WTC11 (cell line): ENCODE results near the gene IFT122. TPM values are rescaled to one million over a fixed set of nuclear protein-coding genes. Genes with fewer than 3 reads are reported as not detected.

ENCODE experiments used
- ATAC-seq: fragments of 200-7000 bp; cut with Tn5 transposase; 2 replicates; pipeline ENCODE4 v1.10.0; 2021; ENCODE audit warnings: mild to moderate bottlenecking, moderate library complexity
- CTCF ChIA-PET: fragments of 300-600 bp; sonication (Branson Sonifier 250); formaldehyde crosslinking; loops from one replicate; lab custom pipeline; 2021; ENCODE audit warnings: antibody characterized with exemption; lab: Charles Lee
- POLR2A ChIA-PET: fragments of 350-600 bp; sonication (Branson Sonifier 250); formaldehyde crosslinking; loops from one replicate; lab custom pipeline; 2021; ENCODE audit warnings: antibody characterized with exemption; lab: Charles Lee
- DNase-seq: peaks from one replicate; pipeline ENCODE4 v3.0.0; 2021; ENCODE audit warnings: low spot score
- H3K27ac Mint-ChIP-seq: 2 replicates; pipeline ENCODE4 v1.8.0; 2021; ENCODE audit warnings: mixed read lengths
- H3K27me3 Mint-ChIP-seq: 2 replicates; pipeline ENCODE4 v1.8.0; 2021; ENCODE audit warnings: low read depth, mild to moderate bottlenecking, moderate library complexity, mixed read lengths
- H3K36me3 Mint-ChIP-seq: 2 replicates; pipeline ENCODE4 v1.8.0; 2021; ENCODE audit warnings: mixed read lengths
- H3K4me1 Mint-ChIP-seq: 2 replicates; pipeline ENCODE4 v1.8.0; 2022; ENCODE audit warnings: mixed read lengths
- H3K4me3 Mint-ChIP-seq: 2 replicates; pipeline ENCODE4 v1.8.0; 2021; ENCODE audit warnings: mild to moderate bottlenecking, moderate library complexity, mixed read lengths
- H3K9me3 Mint-ChIP-seq: 2 replicates; pipeline ENCODE4 v1.8.0; 2021; ENCODE audit warnings: mixed read lengths
- CREB1 ChIP-seq: sonication (generic); formaldehyde crosslinking; IDR thresholded peaks from 2 replicates; pipeline ENCODE4 v1.8.0; 2023; ENCODE audit warnings: mild to moderate bottlenecking, missing genetic modification reagents
- CTCF ChIP-seq: fragments of 200-600 bp; IDR thresholded peaks from 2 replicates; pipeline ENCODE4 v1.8.0; 2022; ENCODE audit warnings: antibody characterized with exemption
- E2F1 ChIP-seq: sonication (generic); formaldehyde crosslinking; IDR thresholded peaks from 2 replicates; pipeline ENCODE4 v1.8.0; 2022; ENCODE audit warnings: mild to moderate bottlenecking, missing genetic modification reagents
- E2F4 ChIP-seq: sonication (generic); formaldehyde crosslinking; IDR thresholded peaks from 2 replicates; pipeline ENCODE4 v1.8.1; 2022; ENCODE audit warnings: low read depth, mild to moderate bottlenecking, moderate library complexity, missing genetic modification reagents, borderline replicate concordance
- E2F5 ChIP-seq: sonication (generic); formaldehyde crosslinking; IDR thresholded peaks from 2 replicates; pipeline ENCODE4 v1.8.1; 2022; ENCODE audit warnings: mild to moderate bottlenecking, moderate library complexity, missing genetic modification reagents
- ELF4 ChIP-seq: sonication (generic); formaldehyde crosslinking; IDR thresholded peaks from 2 replicates; pipeline ENCODE4 v1.8.1; 2022; ENCODE audit warnings: low read depth, mild to moderate bottlenecking, moderate library complexity, missing genetic modification reagents
- EMX1 ChIP-seq: fragments of 250-450 bp; sonication (Bioruptor Pico); IDR thresholded peaks from 2 replicates; pipeline ENCODE4 v1.8.0; 2021; ENCODE audit warnings: mild to moderate bottlenecking
- FOXK1 ChIP-seq: sonication (generic); formaldehyde crosslinking; IDR thresholded peaks from 2 replicates; pipeline ENCODE4 v1.8.0; 2022; ENCODE audit warnings: mild to moderate bottlenecking, moderate library complexity, missing genetic modification reagents
- GABPB1 ChIP-seq: sonication (generic); formaldehyde crosslinking; IDR thresholded peaks from 2 replicates; pipeline ENCODE4 v1.8.1; 2023; ENCODE audit warnings: mild to moderate bottlenecking, missing genetic modification reagents
- IRF2 ChIP-seq: sonication (generic); formaldehyde crosslinking; IDR thresholded peaks from 2 replicates; pipeline ENCODE4 v1.8.0; 2022; ENCODE audit warnings: low read depth, missing genetic modification reagents, borderline replicate concordance
- JUN ChIP-seq: sonication (generic); formaldehyde crosslinking; IDR thresholded peaks from 2 replicates; pipeline ENCODE4 v1.8.0; 2023; ENCODE audit warnings: mild to moderate bottlenecking, missing genetic modification reagents
- KAT7 ChIP-seq: sonication (generic); formaldehyde crosslinking; IDR thresholded peaks from 2 replicates; pipeline ENCODE4 v1.8.1; 2023; ENCODE audit warnings: missing genetic modification reagents, mild to moderate bottlenecking, borderline replicate concordance
- NFATC4 ChIP-seq: fragments of 250-450 bp; sonication (Bioruptor Pico); IDR thresholded peaks from 2 replicates; pipeline ENCODE4 v1.9.0; 2021; ENCODE audit warnings: mild to moderate bottlenecking
- NFE2L1 ChIP-seq: sonication (generic); formaldehyde crosslinking; IDR thresholded peaks from 2 replicates; pipeline ENCODE4 v1.8.1; 2023; ENCODE audit warnings: missing genetic modification reagents
- NR1H2 ChIP-seq: sonication (generic); formaldehyde crosslinking; IDR thresholded peaks from 2 replicates; pipeline ENCODE4 v1.9.0; 2021; ENCODE audit warnings: mild to moderate bottlenecking, moderate library complexity, missing genetic modification reagents
- NR3C1 ChIP-seq: sonication (generic); formaldehyde crosslinking; conservative IDR thresholded peaks from 2 replicates; pipeline ENCODE4 v1.8.1; 2023; ENCODE audit warnings: low read depth, mild to moderate bottlenecking, missing genetic modification reagents
- PRDM15 ChIP-seq: sonication (generic); formaldehyde crosslinking; IDR thresholded peaks from 2 replicates; pipeline ENCODE4 v1.8.0; 2022; ENCODE audit warnings: missing genetic modification reagents
- PREB ChIP-seq: sonication (generic); formaldehyde crosslinking; IDR thresholded peaks from 2 replicates; pipeline ENCODE4 v1.8.1; 2022; ENCODE audit warnings: mild to moderate bottlenecking, missing genetic modification reagents, moderate library complexity, borderline replicate concordance
- PRRX2 ChIP-seq: fragments of 250-450 bp; sonication (Bioruptor Pico); IDR thresholded peaks from 2 replicates; pipeline ENCODE4 v1.8.0; 2021; ENCODE audit warnings: mild to moderate bottlenecking
- STAT6 ChIP-seq: sonication (generic); formaldehyde crosslinking; conservative IDR thresholded peaks from 2 replicates; pipeline ENCODE4 v1.8.1; 2023; ENCODE audit warnings: mild to moderate bottlenecking, low read depth, missing genetic modification reagents, moderate library complexity
- TCF7 ChIP-seq: sonication (generic); formaldehyde crosslinking; IDR thresholded peaks from 2 replicates; pipeline ENCODE4 v1.8.0; 2022; ENCODE audit warnings: mild to moderate bottlenecking, low read depth, missing genetic modification reagents, moderate library complexity
- ZBTB21 ChIP-seq: sonication (generic); formaldehyde crosslinking; IDR thresholded peaks from 2 replicates; pipeline ENCODE4 v1.8.1; 2023; ENCODE audit warnings: mild to moderate bottlenecking, missing genetic modification reagents, borderline replicate concordance
- ZNF423 ChIP-seq: fragments of 250-450 bp; sonication (Bioruptor Pico); IDR thresholded peaks from 2 replicates; pipeline ENCODE4 v2.1.2; 2022; ENCODE audit warnings: mild to moderate bottlenecking, moderate library complexity
- total RNA-seq: library from RNA; stranded (reverse); gene quantifications from 3 replicates; pipeline ENCODE4 v1.2.3, GENCODE V29; 2021

IFT122 gene
- total RNA-seq, 1 experiment from 2014 or later: 22.8 TPM

GRCh38 chr3:129449279-129450115 is 9.5 kb downstream of the IFT122 start (continued):
- TF ChIP-seq STAT6 (CRISPR knock-in tag) (no peak), NFE2L1 (CRISPR knock-in tag) (no peak), E2F1 (CRISPR knock-in tag) (no peak), PREB (no peak), ZBTB21 (CRISPR knock-in tag) (no peak), FOXK1 (no peak), CTCF (no peak), GABPB1 (CRISPR knock-in tag) (no peak), JUN (CRISPR knock-in tag) (no peak)

GRCh38 chr3:129453732-129454131 is 13.7 kb downstream of the IFT122 start:
- H3K4me3 Mint-ChIP-seq: no peak overlapping the region
- CTCF ChIA-PET: interaction anchor here (1.4 kb wide), 1 partner anchor 36 kb away, joined by 3 read pairs; no protein-coding TSS in a partner anchor

More at GRCh38 chr3:129453732-129454131, 13.7 kb downstream of the IFT122 start:
- no peak for DNase-seq
- TF ChIP-seq NFATC4 (CRISPR knock-in tag): no peak
- TF ChIP-seq CREB1 (CRISPR knock-in tag): no peak
- TF ChIP-seq PRRX2 (CRISPR knock-in tag): no peak
- no peak for TF ChIP-seq NR1H2
- TF ChIP-seq E2F4 (CRISPR knock-in tag): no peak
- no peak for TF ChIP-seq TCF7 (CRISPR knock-in tag)
- no peak for TF ChIP-seq PRDM15
- no peak for TF ChIP-seq E2F5 (CRISPR knock-in tag)
- no peak for TF ChIP-seq ELF4
- TF ChIP-seq NFE2L1 (CRISPR knock-in tag): no peak
- TF ChIP-seq EMX1: no peak
- TF ChIP-seq KAT7 (CRISPR knock-in tag): no peak
- TF ChIP-seq IRF2 (CRISPR knock-in tag): no peak
- TF ChIP-seq ZNF423 (CRISPR knock-in tag): no peak
- TF ChIP-seq NR3C1: no peak
- no peak for TF ChIP-seq GABPB1 (CRISPR knock-in tag)
- H3K36me3 Mint-ChIP-seq: peaks cover 12% of the 10 kb centered on the region; the same call in 1 of the 2 replicates
- no peak for ATAC-seq
- H3K9me3 Mint-ChIP-seq: no peaks in the 10 kb centered on the region
- peaks cover 18% of the 10 kb centered on the region for H3K4me1 Mint-ChIP-seq
- POLR2A ChIA-PET: no interaction called here
- no peak overlapping the region for H3K27ac Mint-ChIP-seq
- H3K27me3 Mint-ChIP-seq: no peaks in the 10 kb centered on the region
